HG02840 (cell line): Measurements from ENCODE around the gene GSTM2.

Experiments
- ATAC-seq: cut with Tn5 transposase; IDR thresholded peaks from one replicate; pipeline ENCODE4 v1.9.1; 2021; ENCODE audit warnings: mild to moderate bottlenecking, moderate library complexity, moderate number of reproducible peaks; ENCODE audit not compliant: unreplicated experiment, low FRiP score

GSTM2 gene

GRCh38 chr1:109667452-109668122 is at the start of gene GSTM2:
Gene GSTM2 (plus strand): TSS chr1:109668057. CDS start chr1:109668116, 59 bp downstream.
- peak; percentile 83 for ATAC-seq

- ATAC-seq: no peak
These were observed 48.9 kb upstream of the GSTM2 start for GRCh38 chr1:109618661-109619575.

GRCh38 chr1:109619576-109620400 is 48.1 kb upstream of the GSTM2 start, which contains the start of the genes AMPD2 and GNAT2:
Gene AMPD2 (plus strand): TSS chr1:109619837. CDS start chr1:109621176, 1,339 bp downstream.
Gene GNAT2 (minus strand): TSS chr1:109619616. CDS start chr1:109612870, 6,746 bp downstream.
- ATAC-seq: peak; percentile 43

GRCh38 chr1:109620401-109620791 is 47.5 kb upstream of the GSTM2 start:
- no peak for ATAC-seq

- peak; percentile 60 for ATAC-seq
These were observed 47.0 kb upstream of the GSTM2 start for GRCh38 chr1:109620841-109621286.

GRCh38 chr1:109621379-109622136 is 46.3 kb upstream of the GSTM2 start:
- no peak for ATAC-seq

- no peak for ATAC-seq
These were observed 45.5 kb upstream of the GSTM2 start for GRCh38 chr1:109622137-109622892.

- ATAC-seq: no peak
These were observed 45.0 kb upstream of the GSTM2 start for GRCh38 chr1:109622895-109623294.

- ATAC-seq: no peak
These were observed 44.2 kb upstream of the GSTM2 start for GRCh38 chr1:109623601-109624161.

GRCh38 chr1:109624201-109625010 is 43.5 kb upstream of the GSTM2 start:
- ATAC-seq: no peak

- no peak for ATAC-seq
These were observed 42.7 kb upstream of the GSTM2 start for GRCh38 chr1:109625176-109625575.

- ATAC-seq: no peak
These were observed 42.0 kb upstream of the GSTM2 start for GRCh38 chr1:109625601-109626560.

- ATAC-seq: no peak
These were observed 41.0 kb upstream of the GSTM2 start for GRCh38 chr1:109626682-109627408.

- no peak for ATAC-seq
These were observed 40.0 kb upstream of the GSTM2 start for GRCh38 chr1:109627692-109628399.

- no peak for ATAC-seq
These were observed 39.1 kb upstream of the GSTM2 start for GRCh38 chr1:109628540-109629321.
